Measurements from ENCODE around the gene ZNF548. TPM values are rescaled to one million over a fixed set of nuclear protein-coding genes. Genes with fewer than 3 reads are reported as not detected.
"Not testable (repeated sequence)": the region's sequence is repeated elsewhere in the genome, so short reads cannot be mapped to it uniquely, and the experiment has no call there.

Gene ZNF548
- total RNA-seq = 23.4 and 24.9 TPM in 2 replicates

DNA sequence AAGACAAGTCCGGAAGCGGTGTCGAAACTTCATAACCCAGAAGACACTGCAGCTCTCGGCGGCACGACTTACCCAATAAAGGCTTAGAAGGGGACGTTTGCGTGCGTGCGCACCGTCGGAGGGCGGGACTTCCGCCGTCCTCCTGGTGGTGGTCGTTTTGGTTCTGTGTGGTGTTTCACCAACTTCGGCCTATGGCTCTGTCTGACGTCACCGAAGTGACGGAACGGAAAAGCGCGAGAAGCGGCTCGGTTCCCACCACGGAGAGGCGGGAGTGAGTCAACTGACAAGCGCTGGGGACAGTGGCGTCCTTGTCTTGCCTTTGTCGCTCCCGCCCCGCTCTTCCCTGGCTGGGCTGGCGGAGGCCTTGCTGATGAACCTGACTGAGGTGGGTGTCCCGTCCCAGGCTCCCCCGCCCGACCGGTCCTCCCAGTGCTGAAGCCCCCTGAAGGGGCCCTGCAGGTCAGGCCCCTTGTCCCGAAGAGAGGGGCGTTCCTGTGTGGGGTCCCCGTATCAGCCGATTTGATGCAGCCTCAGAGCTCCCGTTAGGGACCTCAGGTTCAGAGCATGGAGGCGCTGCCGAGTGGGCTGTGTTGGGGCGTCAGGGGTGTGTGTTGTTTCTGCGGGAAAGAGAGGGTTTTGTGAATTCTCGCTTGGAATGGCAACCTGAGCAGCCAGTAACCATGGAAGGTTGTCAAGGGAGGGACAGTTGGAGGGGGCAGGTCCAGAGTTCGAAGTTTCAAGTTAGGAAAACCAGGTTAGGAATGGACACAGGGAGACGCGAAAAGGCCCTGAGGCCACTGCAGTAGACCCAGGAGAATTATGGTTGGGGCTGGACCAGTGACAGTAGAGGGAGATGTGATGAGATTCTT is at the start of gene ZNF548:
ZNF548 (plus strand) TSS at position 125 of the 869 bp plus-strand sequence; CDS start at position 371, 246 bp downstream.
- peak; percentile 98 for DNase-seq (ENCODE audit: low read depth)

DNA sequence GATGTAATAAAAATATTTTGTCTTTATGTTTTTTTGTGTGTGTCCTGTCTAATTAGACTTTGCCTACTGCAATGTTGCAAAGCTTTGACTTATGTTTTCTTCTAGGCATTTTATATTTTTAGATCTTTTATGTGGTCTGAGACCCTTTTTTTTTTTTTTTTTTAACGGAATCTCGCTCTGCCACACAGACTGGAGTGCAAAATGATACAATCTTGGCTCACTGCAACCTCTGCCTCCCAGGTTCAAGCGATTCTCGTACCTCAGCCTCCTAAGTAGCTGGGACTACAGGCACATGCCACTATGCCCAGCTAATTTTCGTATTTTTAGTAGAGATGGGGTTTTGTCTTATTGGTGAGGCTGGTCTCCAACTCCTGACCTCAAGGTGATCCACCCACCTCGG is 47.1 kb upstream of the ZNF548 start:
- DNase-seq (ENCODE audit: low read depth) = no peak

- DNase-seq (ENCODE audit: low read depth) = no peak
Observed at GRCh38 chr19:57348136-57348535, 41.5 kb upstream of the ZNF548 start.

- peak; percentile 90 for DNase-seq (ENCODE audit: low read depth)
Observed at GRCh38 chr19:57350877-57351805, 38.5 kb upstream of the ZNF548 start, which contains the start of gene ZNF304. Gene ZNF304, plus strand, starts transcription at chr19:57351271. Its CDS starts 394 bp downstream, at chr19:57351665.

- DNase-seq (ENCODE audit: low read depth) = no peak
Observed at GRCh38 chr19:57351867-57352266, 37.8 kb upstream of the ZNF548 start.

GRCh38 chr19:57355916-57356315 is 33.7 kb upstream of the ZNF548 start:
- DNase-seq (ENCODE audit: low read depth) = no peak

DNA sequence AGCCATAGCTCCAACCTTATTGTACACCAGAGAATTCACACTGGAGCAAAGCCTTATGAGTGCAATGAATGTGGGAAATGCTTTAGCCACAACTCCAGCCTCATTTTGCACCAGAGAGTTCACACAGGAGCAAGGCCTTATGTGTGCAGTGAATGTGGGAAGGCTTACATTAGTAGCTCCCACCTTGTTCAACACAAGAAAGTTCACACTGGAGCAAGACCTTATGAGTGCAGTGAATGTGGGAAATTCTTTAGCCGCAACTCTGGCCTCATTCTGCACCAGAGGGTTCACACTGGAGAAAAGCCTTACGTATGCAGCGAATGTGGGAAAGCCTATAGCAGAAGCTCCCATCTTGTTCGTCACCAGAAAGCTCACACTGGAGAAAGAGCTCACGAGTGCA is 32.2 kb upstream of the ZNF548 start:
- DNase-seq (ENCODE audit: low read depth) = no peak

GRCh38 chr19:57359300-57359699 is 30.4 kb upstream of the ZNF548 start:
- no peak for DNase-seq (ENCODE audit: low read depth)

- DNase-seq (ENCODE audit: low read depth) = no peak
Observed at GRCh38 chr19:57362419-57362818, 27.2 kb upstream of the ZNF548 start.

GRCh38 chr19:57362997-57363687 is 26.5 kb upstream of the ZNF548 start, which contains the start of the genes TRAPPC2B and ZNF547:
Gene TRAPPC2B, plus strand, starts transcription at chr19:57363551. Its CDS starts 1,283 bp downstream, at chr19:57364834.
Gene ZNF547, plus strand, starts transcription at chr19:57363551. Its CDS starts 5,005 bp downstream, at chr19:57368556.
- DNase-seq (ENCODE audit: low read depth) = peak; percentile 98

- DNase-seq (ENCODE audit: low read depth) = no peak
Observed at GRCh38 chr19:57363688-57364181, 25.9 kb upstream of the ZNF548 start.

DNA sequence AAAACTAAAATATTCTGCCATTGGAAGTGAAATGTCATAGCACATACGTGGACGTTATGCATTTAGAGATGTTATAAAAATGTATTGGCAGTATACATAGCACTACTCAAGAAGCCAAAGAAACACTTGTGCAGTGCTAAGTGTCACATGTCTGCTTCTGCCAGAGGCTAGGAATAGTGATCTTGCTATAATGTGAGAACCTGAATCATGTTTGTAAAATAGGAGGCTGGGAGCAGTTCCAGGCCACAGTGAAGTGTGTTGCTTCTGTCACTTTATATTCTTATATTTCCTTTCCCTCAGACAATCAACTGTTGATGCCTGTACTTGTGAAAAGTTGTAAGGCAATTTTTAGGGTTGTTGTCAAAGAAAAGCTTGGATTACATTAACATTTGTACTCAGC is 22.9 kb upstream of the ZNF548 start:
- DNase-seq (ENCODE audit: low read depth) = no peak

- DNase-seq (ENCODE audit: low read depth) = no peak
Observed at GRCh38 chr19:57374179-57374578, 15.5 kb upstream of the ZNF548 start.

- not testable (repeated sequence) for DNase-seq (ENCODE audit: low read depth)
Observed at GRCh38 chr19:57374647-57375046, 15.0 kb upstream of the ZNF548 start.

GRCh38 chr19:57376151-57376550 is 13.5 kb upstream of the ZNF548 start:
- DNase-seq (ENCODE audit: low read depth) = no peak

GRCh38 chr19:57377498-57378146 is 12.0 kb upstream of the ZNF548 start:
- DNase-seq (ENCODE audit: low read depth) = no peak

- no peak for DNase-seq (ENCODE audit: low read depth)
Observed at GRCh38 chr19:57380923-57381322, 8.7 kb upstream of the ZNF548 start.

- DNase-seq (ENCODE audit: low read depth) = no peak
Observed at GRCh38 chr19:57382806-57383488, 6.7 kb upstream of the ZNF548 start.

DNA sequence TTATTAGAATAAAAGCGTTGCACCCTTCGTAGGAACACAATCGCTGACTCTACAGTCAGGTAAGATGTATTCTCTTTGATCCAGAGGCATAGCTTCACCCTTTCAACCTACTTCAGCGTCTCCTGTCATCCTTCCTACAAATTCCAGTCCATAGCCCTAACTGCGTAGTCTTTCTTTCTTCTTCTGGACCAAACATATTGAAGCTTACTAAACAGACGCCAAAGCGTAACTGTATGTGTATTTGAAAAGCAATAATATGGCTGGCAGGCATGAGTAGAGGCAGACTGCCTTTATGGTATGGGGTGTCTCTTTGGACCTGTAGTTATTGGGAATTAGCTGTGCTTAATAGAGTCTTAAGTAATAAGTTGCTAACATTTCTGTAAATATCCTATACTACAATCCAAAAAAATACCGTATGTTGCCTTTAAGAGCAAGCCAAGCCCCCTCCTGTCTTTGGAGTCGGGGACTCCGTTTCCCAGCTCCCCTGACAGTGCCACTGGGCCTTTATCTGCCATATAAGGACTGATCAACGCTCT is 392 bp upstream of the ZNF548 start:
- no peak for DNase-seq (ENCODE audit: low read depth)

- DNase-seq (ENCODE audit: low read depth) = no peak
Observed at GRCh38 chr19:57395710-57396109, 6.1 kb downstream of the ZNF548 start.

All from renal cortical epithelial cell (primary cell).